Large intestine (tissue), 3 donors: ENCODE measurements around the gene SH2D4B. TPM values are rescaled to one million over a fixed set of nuclear protein-coding genes. Genes with fewer than 3 reads are reported as not detected.

Experiments
- DNase-seq, 2 donors: peaks; one replicate each; pipeline versions ENCODE4 v3.0.0 to v3.0.0-alpha.2; 2013
- H3K27ac ChIP-seq: one replicate; pipeline ENCODE4 v1.5.1; 2013; ENCODE audit warnings: low read length
- H3K27me3 ChIP-seq: 2 replicates; pipeline ENCODE4 v1.6.1; 2013; ENCODE audit warnings: low read length; ENCODE audit not compliant: control insufficient read depth, insufficient read depth
- H3K36me3 ChIP-seq: 2 replicates; pipeline ENCODE4 v1.6.1; 2013; ENCODE audit warnings: low read length; ENCODE audit not compliant: control insufficient read depth, insufficient read depth
- H3K4me1 ChIP-seq: one replicate; pipeline ENCODE4 v1.6.1; 2013; ENCODE audit warnings: low read length; ENCODE audit not compliant: control insufficient read depth, insufficient read depth
- H3K4me3 ChIP-seq: one replicate; pipeline ENCODE4 v1.5.1; 2013; ENCODE audit warnings: low read length
- H3K9me3 ChIP-seq: one replicate; pipeline ENCODE4 v1.6.1; 2013; ENCODE audit warnings: mild to moderate bottlenecking, low read depth, low read length, moderate library complexity; ENCODE audit not compliant: control insufficient read depth
- WGBS: methylation state at CpG from one replicate; pipeline ENCODE4 v1.1.5; 2013; ENCODE audit warnings: low lambda C conversion rate; ENCODE audit not compliant: insufficient coverage; 5-methylcytosine and 5-hydroxymethylcytosine counted together
- polyA plus RNA-seq: library from polyadenylated mRNA; unstranded; fragments of 120-200 nt; gene quantifications from one replicate; pipeline ENCODE4 v1.2.1, GENCODE V29; 2013

Gene SH2D4B
- polyA plus RNA-seq, 1 donor = 0.01 TPM

DNA sequence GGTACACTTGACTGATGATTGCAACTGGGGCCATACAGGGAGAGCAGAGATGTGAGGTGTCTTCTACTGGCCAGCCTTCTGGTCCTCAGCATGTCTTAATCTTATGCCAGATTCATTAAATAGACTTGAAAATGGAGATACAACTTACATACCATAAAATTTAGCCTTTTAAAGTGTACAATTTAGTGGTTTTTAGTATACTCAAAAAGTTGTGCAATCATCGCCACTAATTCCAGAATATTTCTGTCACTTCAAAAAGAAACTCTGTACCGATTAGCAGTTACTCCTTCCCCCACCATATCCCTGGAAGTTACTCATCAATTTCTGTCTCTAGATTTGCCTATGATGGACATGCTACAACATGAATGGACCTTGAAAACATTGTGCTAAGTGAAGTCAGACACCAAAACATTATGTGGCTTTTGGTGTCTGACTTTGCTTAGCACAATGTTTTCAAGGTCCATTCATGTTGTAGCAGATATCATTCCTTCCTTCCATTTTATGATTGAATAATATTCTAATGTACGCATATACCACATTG, 53.0 kb downstream of the SH2D4B start:
- no peaks in the 10 kb centered on the region for H3K4me1 ChIP-seq
- H3K9me3 ChIP-seq = no peaks in the 10 kb centered on the region
- no peaks in the 10 kb centered on the region for H3K27me3 ChIP-seq
- DNase-seq = no peak
- no peaks in the 10 kb centered on the region for H3K36me3 ChIP-seq
- H3K27ac ChIP-seq = no peak overlapping the region
- no peak overlapping the region for H3K4me3 ChIP-seq
- 100% methylated on average over 1 of the region's 3 CpGs for WGBS

DNA sequence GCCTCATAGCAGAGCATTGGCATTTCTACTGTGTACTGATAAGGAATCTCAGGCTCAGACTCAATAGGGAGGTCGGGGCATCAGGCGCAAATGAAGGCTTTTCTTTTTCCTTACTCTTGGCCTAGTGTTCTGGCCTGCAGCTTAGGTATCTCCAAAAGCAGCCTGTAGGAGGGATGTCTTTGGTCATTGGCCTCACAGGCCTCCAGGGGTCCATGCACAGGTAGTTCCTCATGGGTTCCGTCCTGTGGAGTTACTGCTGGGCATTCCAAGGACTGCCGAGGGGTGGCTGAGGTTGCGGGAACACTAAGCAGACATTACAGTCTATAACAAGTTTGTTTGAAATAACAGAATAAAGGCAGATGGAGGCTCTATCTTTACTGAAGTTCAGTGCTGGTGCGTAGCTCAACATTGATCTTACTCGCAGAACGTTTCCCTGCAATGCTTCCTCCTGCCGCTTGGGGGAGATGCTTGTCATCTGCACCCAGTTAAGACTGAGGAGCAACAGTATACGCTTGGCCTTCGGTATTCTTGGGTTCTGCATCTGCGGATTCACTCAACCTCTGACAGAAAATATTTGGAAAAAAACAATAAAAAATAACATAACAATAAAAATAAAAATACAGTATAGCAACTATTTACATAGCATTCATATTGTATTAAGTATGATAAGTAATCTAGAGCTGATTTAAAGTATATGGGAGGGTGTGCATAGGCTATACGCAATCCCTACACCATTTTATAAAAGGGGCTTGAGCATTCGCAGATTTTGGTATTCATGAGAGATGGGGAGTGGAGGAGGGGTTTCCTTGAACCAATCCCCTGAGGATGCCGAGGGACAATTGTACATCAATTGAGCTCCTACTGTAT, 58.9 kb downstream of the SH2D4B start:
- no peak for DNase-seq
- H3K4me3 ChIP-seq = no peak overlapping the region
- no peaks in the 10 kb centered on the region for H3K27me3 ChIP-seq
- 80% methylated on average over 1 of the region's 15 CpGs for WGBS
- no peaks in the 10 kb centered on the region for H3K4me1 ChIP-seq
- no peaks in the 10 kb centered on the region for H3K36me3 ChIP-seq
- H3K27ac ChIP-seq = no peak overlapping the region
- no peaks in the 10 kb centered on the region for H3K9me3 ChIP-seq

GRCh38 chr10:80598084-80598798, 60.5 kb downstream of the SH2D4B start:
- no peaks in the 10 kb centered on the region for H3K9me3 ChIP-seq
- DNase-seq = no peak
- 89% methylated on average over 3 of the region's 3 CpGs for WGBS
- H3K27me3 ChIP-seq = no peaks in the 10 kb centered on the region
- no peaks in the 10 kb centered on the region for H3K4me1 ChIP-seq
- no peak overlapping the region for H3K4me3 ChIP-seq
- no peak overlapping the region for H3K27ac ChIP-seq
- H3K36me3 ChIP-seq = no peaks in the 10 kb centered on the region

DNA sequence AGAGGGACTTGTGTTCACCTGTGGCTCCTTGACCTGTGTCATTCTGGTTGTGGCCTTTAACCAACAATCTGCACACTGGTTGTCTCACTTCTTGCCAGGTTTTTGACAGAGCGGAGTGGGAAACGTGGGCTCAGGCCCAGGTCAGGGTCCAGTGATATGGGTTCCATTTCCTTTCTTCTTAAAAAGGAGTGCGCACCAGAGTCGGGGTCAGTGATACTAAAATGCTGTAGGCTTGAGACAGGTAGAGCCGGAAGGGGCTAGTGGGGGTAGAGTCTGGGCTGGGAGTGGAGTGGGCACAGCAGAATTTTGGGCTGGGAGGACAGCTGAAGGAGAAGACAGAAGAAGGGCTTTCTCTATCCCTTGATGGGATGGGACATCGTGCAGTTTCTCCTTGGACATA, 61.2 kb downstream of the SH2D4B start:
- Histone ChIP-seq H3K36me3 (no peaks in the 10 kb centered on the region), H3K27ac (no peak overlapping the region), H3K4me3 (no peak overlapping the region), H3K27me3 (no peaks in the 10 kb centered on the region), H3K9me3 (no peaks in the 10 kb centered on the region), H3K4me1 (no peaks in the 10 kb centered on the region)
- no peak for DNase-seq
- WGBS = no CpG with 5 or more reads among the region's 6 CpGs

DNA sequence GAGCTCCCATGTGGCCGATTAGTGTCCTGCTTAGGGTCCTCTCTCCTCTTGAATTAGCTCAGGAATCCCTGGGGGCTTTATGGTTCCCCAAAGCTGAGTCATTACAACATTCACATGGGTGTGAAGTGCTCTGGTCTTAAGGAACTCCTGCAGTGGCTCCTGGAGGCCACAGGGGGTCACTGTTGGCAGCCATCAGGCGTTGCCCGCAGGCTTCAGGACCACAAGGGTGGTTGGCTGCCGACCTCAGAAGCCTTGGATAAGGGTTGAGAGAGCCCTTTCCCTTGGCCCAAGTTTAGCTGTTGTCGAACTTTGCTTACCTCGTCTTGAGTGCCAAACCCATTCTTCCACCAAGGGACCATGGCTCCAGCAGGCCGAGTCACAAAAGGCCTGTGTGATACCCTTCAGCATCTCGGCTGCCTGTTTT, 61.7 kb downstream of the SH2D4B start:
- Histone ChIP-seq H3K27ac (no peak overlapping the region), H3K4me3 (no peak overlapping the region), H3K9me3 (no peaks in the 10 kb centered on the region), H3K4me1 (no peaks in the 10 kb centered on the region), H3K27me3 (no peaks in the 10 kb centered on the region), H3K36me3 (no peaks in the 10 kb centered on the region)
- no CpG with 5 or more reads among the region's 8 CpGs for WGBS
- DNase-seq = peak; percentile 23 to 26

DNA sequence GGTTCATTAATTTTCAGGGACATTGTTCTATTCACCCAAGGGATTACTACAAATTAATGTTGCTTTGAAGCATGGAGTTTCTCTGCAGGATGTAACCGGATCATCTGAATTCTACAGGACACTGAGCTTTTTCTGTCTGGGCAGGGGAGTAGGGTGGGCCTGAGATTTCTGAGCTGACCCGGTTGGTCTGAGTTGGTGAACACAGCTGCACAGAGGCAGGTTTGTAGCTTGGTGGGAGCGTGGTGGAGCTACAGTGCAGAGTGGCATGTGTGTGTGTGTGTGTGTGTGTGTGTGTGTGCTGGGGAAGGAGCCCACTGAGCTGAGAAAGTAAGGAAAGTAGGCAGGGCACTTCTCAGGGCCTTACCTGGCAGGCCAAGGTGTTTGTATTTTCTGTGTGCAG, 62.6 kb downstream of the SH2D4B start:
- Histone ChIP-seq H3K27me3 (no peaks in the 10 kb centered on the region), H3K4me3 (no peak overlapping the region), H3K36me3 (no peaks in the 10 kb centered on the region), H3K4me1 (no peaks in the 10 kb centered on the region), H3K27ac (no peak overlapping the region), H3K9me3 (no peaks in the 10 kb centered on the region)
- no peak for DNase-seq
- no CpG with 5 or more reads among the region's 3 CpGs for WGBS

DNA sequence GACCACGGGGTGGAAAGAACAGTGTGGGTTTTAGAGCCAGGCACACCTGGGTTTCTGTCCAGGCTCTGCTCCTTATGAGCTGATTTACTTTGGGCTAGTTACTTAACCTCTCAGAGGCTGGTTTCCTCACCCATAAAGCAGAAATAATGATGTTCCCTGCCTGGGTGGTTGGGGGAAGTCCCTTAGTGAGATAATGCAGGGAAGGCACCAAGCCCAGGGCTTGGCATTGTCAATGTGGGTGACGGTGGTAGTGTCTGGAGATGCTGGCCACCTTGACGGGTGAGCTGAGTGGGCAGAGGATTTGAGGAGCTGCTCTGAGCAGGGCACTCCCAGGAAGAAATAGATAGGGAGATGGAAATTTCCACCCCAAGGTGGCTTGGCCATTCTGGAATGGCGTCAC, 65.2 kb downstream of the SH2D4B start:
- H3K9me3 ChIP-seq = no peaks in the 10 kb centered on the region
- no CpG with 5 or more reads among the region's 4 CpGs for WGBS
- no peak for DNase-seq

DNA sequence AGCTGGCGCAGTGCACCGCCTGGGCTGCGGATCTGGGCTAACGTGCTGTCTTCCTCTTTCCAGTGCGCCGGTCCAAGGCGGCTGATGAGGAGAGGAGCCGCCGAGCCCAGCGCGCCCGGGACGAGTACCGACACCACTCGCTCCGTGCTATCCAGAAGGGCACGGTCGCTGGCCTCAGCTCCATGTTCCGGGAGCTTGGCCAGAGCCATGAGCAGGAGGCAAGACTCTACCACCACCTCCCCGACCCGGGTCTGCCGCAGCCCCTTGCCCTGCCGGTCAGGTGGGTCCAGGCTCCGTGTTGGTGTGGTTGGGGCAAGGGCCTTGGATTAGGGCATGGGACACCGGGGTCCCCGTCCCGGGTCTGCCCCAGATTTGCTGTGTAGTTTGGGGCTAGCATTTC, 65.8 kb downstream of the SH2D4B start:
- H3K4me3 ChIP-seq = no peak overlapping the region
- DNase-seq = no peak
- no peak overlapping the region for H3K27ac ChIP-seq
- no peaks in the 10 kb centered on the region for H3K4me1 ChIP-seq
- no CpG with 5 or more reads among the region's 27 CpGs for WGBS
- H3K27me3 ChIP-seq = no peaks in the 10 kb centered on the region
- no peaks in the 10 kb centered on the region for H3K36me3 ChIP-seq
- no peaks in the 10 kb centered on the region for H3K9me3 ChIP-seq

More for the DNA sequence above, 65.2 kb downstream of the SH2D4B start:
- Histone ChIP-seq H3K36me3 (no peaks in the 10 kb centered on the region), H3K27ac (no peak overlapping the region), H3K4me3 (no peak overlapping the region), H3K27me3 (no peaks in the 10 kb centered on the region), H3K4me1 (no peaks in the 10 kb centered on the region)

GRCh38 chr10:80608706-80609105, 71.0 kb downstream of the SH2D4B start:
- Histone ChIP-seq H3K4me3 (no peak overlapping the region), H3K36me3 (no peaks in the 10 kb centered on the region), H3K27ac (no peak overlapping the region), H3K4me1 (no peaks in the 10 kb centered on the region), H3K27me3 (peaks cover 3% of the 10 kb centered on the region), H3K9me3 (no peaks in the 10 kb centered on the region)
- DNase-seq = no peak
- WGBS = 41% methylated on average over 3 of the region's 11 CpGs

- Histone ChIP-seq H3K27ac (no peak overlapping the region), H3K9me3 (no peaks in the 10 kb centered on the region), H3K27me3 (peaks cover 3% of the 10 kb centered on the region), H3K36me3 (no peaks in the 10 kb centered on the region), H3K4me3 (no peak overlapping the region), H3K4me1 (no peaks in the 10 kb centered on the region)
- WGBS = 83% methylated on average over 1 of the region's 11 CpGs
- DNase-seq = no peak
Observed at GRCh38 chr10:80609331-80609730, 71.6 kb downstream of the SH2D4B start.
